GM12892 (cell line): Measurements from ENCODE around the gene HADHB.
A peak's percentile ranks its signal among the peaks of the same experiment; 100 is the strongest.
"Not testable (repeated sequence)": the region's sequence is repeated elsewhere in the genome, so short reads cannot be mapped to it uniquely, and the experiment has no call there.

Source experiments
- DNase-seq: peaks from one replicate; pipeline ENCODE4 v3.0.0; 2011; ENCODE audit not compliant: insufficient read length
- FAIRE-seq: peaks from 2 replicates; lab custom pipeline; 2011; peaks lifted over from hg19 to GRCh38; lab: Jason Lieb, UNC
- POLR2A ChIP-seq: IDR thresholded peaks from 2 replicates; pipeline ENCODE4 v1.6.1; 2011; ENCODE audit warnings: low read depth, low read length, control low read depth
- POLR2AphosphoS5 ChIP-seq: IDR thresholded peaks from 2 replicates; pipeline ENCODE4 v1.6.1; 2011; ENCODE audit warnings: low read depth, low read length, control low read depth
- TAF1 ChIP-seq: IDR thresholded peaks from 2 replicates; pipeline ENCODE4 v1.6.1; 2011; ENCODE audit warnings: low read depth, mild to moderate bottlenecking, control low read depth, low read length, borderline replicate concordance

The HADHB gene

GRCh38 chr2:26300234-26300925 is 55.6 kb downstream of the HADHB start:
- FAIRE-seq (peak; percentile 14), DNase-seq (no peak)
- TF ChIP-seq POLR2A (no peak), POLR2AphosphoS5 (no peak), TAF1 (no peak)

GRCh38 chr2:26302846-26303245 is 58.1 kb downstream of the HADHB start:
- DNase-seq (no peak), FAIRE-seq (no peak)
- TF ChIP-seq POLR2AphosphoS5 (no peak), TAF1 (no peak), POLR2A (no peak)

- DNase-seq, FAIRE-seq: not testable (repeated sequence)
These were observed 60.4 kb downstream of the HADHB start for GRCh38 chr2:26305094-26305493.

GRCh38 chr2:26305540-26305939 is 60.8 kb downstream of the HADHB start:
- FAIRE-seq (no peak), DNase-seq (no peak)
- TF ChIP-seq POLR2A (no peak), TAF1 (no peak), POLR2AphosphoS5 (no peak)

- no peak for FAIRE-seq
- TF ChIP-seq POLR2A (no peak), TAF1 (no peak), POLR2AphosphoS5 (no peak)
- no peak for DNase-seq
These were observed 65.2 kb downstream of the HADHB start for GRCh38 chr2:26309921-26310320.

- no peak for FAIRE-seq
- TF ChIP-seq POLR2AphosphoS5 = no peak
- TF ChIP-seq POLR2A = no peak
- TF ChIP-seq TAF1 = no peak
- no peak for DNase-seq
These were observed 67.7 kb downstream of the HADHB start for GRCh38 chr2:26312471-26312870.

GRCh38 chr2:26313446-26313845 is 68.7 kb downstream of the HADHB start:
- DNase-seq (no peak), FAIRE-seq (no peak)
- no peak for TF ChIP-seq POLR2AphosphoS5
- no peak for TF ChIP-seq TAF1
- TF ChIP-seq POLR2A = no peak

- FAIRE-seq = no peak
These were observed 69.5 kb downstream of the HADHB start for GRCh38 chr2:26314243-26314642.

GRCh38 chr2:26316041-26316440 is 71.3 kb downstream of the HADHB start:
- DNase-seq (no peak), FAIRE-seq (no peak)

More at GRCh38 chr2:26314243-26314642, 69.5 kb downstream of the HADHB start:
- no peak for TF ChIP-seq POLR2A
- no peak for TF ChIP-seq POLR2AphosphoS5
- TF ChIP-seq TAF1 = no peak
- DNase-seq = no peak

GRCh38 chr2:26316845-26317244 is 72.1 kb downstream of the HADHB start:
- DNase-seq = no peak
- no peak for FAIRE-seq
- TF ChIP-seq POLR2AphosphoS5 = no peak
- no peak for TF ChIP-seq POLR2A
- no peak for TF ChIP-seq TAF1

More at GRCh38 chr2:26316041-26316440, 71.3 kb downstream of the HADHB start:
- TF ChIP-seq POLR2AphosphoS5 (no peak), POLR2A (no peak), TAF1 (no peak)

- FAIRE-seq = no peak
These were observed 72.8 kb downstream of the HADHB start for GRCh38 chr2:26317377-26318105.

GRCh38 chr2:26318950-26319349 is 74.2 kb downstream of the HADHB start:
- TF ChIP-seq POLR2AphosphoS5 = no peak
- TF ChIP-seq POLR2A = no peak
- no peak for TF ChIP-seq TAF1
- DNase-seq = no peak
- no peak for FAIRE-seq

More at GRCh38 chr2:26317377-26318105, 72.8 kb downstream of the HADHB start:
- no peak for DNase-seq
- TF ChIP-seq POLR2AphosphoS5 (no peak), POLR2A (no peak), TAF1 (no peak)

GRCh38 chr2:26324479-26324878 is 79.7 kb downstream of the HADHB start:
- DNase-seq, FAIRE-seq: not testable (repeated sequence)
